ENCODE measurements around the gene LAMTOR4.
"Not testable (repeated sequence)": the region's sequence is repeated elsewhere in the genome, so short reads cannot be mapped to it uniquely, and the experiment has no call there.

The LAMTOR4 gene

DNA sequence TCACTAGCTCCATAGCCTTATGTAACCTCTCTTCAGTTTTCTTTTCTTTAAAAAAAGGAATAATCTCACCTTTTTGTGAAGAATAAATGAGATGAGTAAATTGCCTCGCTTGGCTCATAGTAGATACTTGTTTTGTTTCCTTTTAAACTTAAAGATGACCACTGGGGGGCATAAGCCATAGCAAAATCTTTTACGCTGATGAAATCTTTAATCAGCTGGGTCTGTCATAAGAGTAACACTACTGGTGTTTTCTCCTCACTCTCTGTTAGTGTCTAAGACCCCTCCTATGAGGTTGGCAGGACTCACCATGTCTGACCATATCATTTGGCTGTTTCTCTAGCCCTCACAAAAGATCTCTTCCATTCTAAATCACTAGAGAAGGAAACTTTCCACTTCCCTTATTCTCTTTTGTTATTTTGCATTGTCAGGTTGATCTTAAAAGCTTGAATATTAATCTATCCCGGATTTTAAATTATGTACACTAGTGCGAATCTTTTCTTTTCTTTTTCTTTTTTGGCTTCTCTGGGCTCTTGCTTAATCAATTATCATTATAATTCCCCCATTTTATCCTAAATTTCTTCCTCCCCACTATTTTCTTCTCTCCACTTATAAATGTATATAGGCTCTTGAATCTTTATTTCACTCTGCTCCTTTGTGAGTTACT is 41.5 kb downstream of the LAMTOR4 start:
- TF ChIP-seq, protein P1, sequence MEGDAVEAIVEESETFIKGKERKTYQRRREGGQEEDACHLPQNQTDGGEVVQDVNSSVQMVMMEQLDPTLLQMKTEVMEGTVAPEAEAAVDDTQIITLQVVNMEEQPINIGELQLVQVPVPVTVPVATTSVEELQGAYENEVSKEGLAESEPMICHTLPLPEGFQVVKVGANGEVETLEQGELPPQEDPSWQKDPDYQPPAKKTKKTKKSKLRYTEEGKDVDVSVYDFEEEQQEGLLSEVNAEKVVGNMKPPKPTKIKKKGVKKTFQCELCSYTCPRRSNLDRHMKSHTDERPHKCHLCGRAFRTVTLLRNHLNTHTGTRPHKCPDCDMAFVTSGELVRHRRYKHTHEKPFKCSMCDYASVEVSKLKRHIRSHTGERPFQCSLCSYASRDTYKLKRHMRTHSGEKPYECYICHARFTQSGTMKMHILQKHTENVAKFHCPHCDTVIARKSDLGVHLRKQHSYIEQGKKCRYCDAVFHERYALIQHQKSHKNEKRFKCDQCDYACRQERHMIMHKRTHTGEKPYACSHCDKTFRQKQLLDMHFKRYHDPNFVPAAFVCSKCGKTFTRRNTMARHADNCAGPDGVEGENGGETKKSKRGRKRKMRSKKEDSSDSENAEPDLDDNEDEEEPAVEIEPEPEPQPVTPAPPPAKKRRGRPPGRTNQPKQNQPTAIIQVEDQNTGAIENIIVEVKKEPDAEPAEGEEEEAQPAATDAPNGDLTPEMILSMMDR (IDR thresholded peaks at IDR 0.05) = peak in 1 of 2 experiments; percentile 22
- H3K27me3 ChIP-seq = no peaks in the 10 kb centered on the region
- H3K27ac ChIP-seq = no peak overlapping the region
- no peaks in the 10 kb centered on the region for H3K36me3 ChIP-seq
- no peak overlapping the region for H3K4me3 ChIP-seq
- intact Hi-C loops (cut with DNase I; ENCODE audit: low total_unique reads) = no loop called here
- H3K9me3 ChIP-seq = no peaks in the 10 kb centered on the region
- no peak for DNase-seq
- peaks cover 0 to 3% (median 0%) of the 10 kb centered on the region in 4 donors for H3K4me1 ChIP-seq

DNA sequence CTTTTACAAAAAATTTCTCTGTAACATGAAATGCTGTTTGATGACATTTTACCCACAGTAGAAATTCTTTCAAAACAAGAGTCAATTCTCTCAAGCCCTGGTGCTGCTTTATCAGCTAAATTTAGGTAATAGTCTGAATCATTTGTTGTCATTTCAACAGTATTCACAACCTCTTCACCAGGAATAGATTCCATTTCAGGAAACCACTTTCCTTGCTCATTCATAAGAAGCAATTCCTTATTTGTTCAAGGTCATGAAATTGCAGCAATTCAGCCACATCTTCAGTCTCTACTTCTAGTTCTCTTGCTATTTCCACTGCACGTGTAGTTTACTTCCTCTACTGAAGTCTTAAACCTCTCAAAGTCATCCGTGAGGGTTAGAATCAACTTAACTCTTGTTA is 43.1 kb downstream of the LAMTOR4 start:
- intact Hi-C loops (cut with DNase I; ENCODE audit: low total_unique reads) = no loop called here
- Histone ChIP-seq H3K9me3 (no peaks in the 10 kb centered on the region), H3K4me3 (no peak overlapping the region), H3K36me3 (no peaks in the 10 kb centered on the region), H3K27ac (no peak overlapping the region), H3K27me3 (no peaks in the 10 kb centered on the region), H3K4me1 (peaks cover 0 to 3% (median 0%) of the 10 kb centered on the region in 4 donors)
- TF ChIP-seq, protein P1 (IDR thresholded peaks at IDR 0.05) = no peak
- DNase-seq = no peak

DNA sequence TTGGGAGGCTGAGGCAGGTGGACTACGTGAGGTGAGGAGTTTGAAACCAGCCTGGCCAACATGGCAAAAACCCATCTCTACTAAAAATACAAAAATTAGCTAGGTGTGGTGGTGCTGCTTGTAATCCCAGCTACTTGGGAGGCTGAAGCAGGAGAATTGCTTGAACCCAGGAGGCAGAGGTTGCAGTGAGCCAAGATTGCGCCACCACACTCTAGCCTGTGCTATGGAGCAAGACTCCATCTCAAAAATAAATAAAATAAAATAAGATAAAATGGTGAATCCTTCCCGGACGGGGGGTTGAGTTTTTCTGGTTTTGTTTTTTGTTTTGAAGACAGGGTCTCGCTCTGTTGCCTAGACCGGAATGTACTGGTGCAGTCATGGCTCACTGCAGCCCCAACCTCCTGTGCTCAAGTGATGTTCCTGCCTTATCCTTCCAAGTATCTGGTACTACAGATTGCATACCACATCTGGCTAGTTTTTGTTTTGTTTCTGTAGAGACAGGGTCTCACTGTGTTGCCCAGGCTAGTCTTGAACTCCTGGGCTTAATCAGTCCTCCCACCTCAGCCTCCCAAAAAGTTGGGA is 43.7 kb downstream of the LAMTOR4 start:
- H3K4me1 ChIP-seq; H3K9me3 ChIP-seq; DNase-seq; intact Hi-C loops (cut with DNase I; ENCODE audit: low total_unique reads); H3K36me3 ChIP-seq; H3K27ac ChIP-seq; H3K27me3 ChIP-seq; H3K4me3 ChIP-seq: not testable (repeated sequence)

DNA sequence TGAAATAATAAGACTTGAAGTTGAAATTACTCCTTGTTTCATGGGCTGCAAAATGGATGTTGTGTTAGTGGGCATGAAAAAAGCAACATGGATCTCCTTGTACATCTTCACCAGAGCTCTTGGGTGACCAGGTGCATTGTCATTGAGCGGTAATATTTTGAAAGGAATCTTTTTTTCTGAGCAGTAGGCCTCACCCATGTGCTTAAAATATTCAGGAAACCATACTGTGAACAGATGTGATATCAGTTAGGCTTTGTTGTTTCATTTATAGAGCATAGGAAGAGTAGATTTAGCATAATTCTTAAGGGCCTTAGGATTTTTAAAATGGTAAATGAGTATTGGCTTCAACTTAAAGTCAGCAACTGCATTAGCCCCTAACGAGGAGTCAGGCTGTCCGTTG is 44.3 kb downstream of the LAMTOR4 start:
- intact Hi-C loops (cut with DNase I; ENCODE audit: low total_unique reads) = no loop called here
- Histone ChIP-seq H3K27ac (no peak overlapping the region), H3K4me1 (peaks cover 0 to 3% (median 0%) of the 10 kb centered on the region in 4 donors), H3K4me3 (no peak overlapping the region), H3K36me3 (no peaks in the 10 kb centered on the region), H3K9me3 (no peaks in the 10 kb centered on the region), H3K27me3 (no peaks in the 10 kb centered on the region)
- TF ChIP-seq, protein P1 (IDR thresholded peaks at IDR 0.05) = no peak
- DNase-seq = no peak

DNA sequence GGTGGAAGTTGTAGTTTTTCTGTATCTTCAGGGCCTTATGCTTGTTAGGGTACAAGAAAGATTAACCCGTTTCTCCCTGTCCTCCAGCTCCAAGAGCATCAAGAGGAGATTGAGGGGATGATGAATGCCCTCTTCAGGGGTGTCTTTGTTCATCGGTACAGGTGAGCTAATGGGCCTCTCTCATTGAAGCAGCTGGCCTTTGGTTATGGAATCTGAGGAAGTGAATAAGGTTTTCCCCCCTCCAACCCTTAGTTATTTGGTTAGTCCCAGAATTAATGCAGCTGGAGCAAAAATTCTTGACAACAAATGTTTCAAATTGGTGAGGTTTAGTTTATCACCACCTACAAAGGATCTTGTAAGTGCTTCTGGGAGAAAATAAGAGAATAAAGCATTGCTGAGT is 46.5 kb downstream of the LAMTOR4 start:
- Histone ChIP-seq H3K36me3 (no peaks in the 10 kb centered on the region), H3K27ac (no peak overlapping the region), H3K4me1 (peaks cover 0 to 3% (median 0%) of the 10 kb centered on the region in 4 donors), H3K27me3 (no peaks in the 10 kb centered on the region), H3K4me3 (no peak overlapping the region), H3K9me3 (no peaks in the 10 kb centered on the region)
- no peak for DNase-seq
- intact Hi-C loops (cut with DNase I; ENCODE audit: low total_unique reads) = no loop called here
- TF ChIP-seq, protein P1 (IDR thresholded peaks at IDR 0.05) = no peak

DNA sequence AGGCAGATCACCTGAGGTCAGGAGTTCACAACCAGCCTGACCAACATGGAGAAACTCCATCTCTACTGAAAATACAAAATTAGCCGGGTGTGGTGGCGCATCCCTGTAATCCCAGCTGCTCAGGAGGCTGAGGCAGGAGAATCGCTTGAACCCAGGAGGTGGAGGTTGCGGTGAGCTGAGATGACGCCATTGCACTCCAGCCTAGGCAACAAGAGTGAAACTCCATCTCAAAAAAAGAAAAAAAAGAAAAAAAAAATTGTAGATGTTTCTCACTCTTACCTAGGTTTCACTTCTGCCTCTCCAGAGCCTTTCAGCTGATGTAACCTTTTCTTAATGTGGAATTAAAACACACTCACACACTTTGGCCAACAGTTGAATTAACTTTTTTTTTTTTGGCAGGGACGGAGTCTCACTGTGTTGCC is 47.2 kb downstream of the LAMTOR4 start:
- H3K4me3 ChIP-seq; DNase-seq; H3K27ac ChIP-seq; intact Hi-C loops (cut with DNase I; ENCODE audit: low total_unique reads); H3K27me3 ChIP-seq; H3K4me1 ChIP-seq; H3K9me3 ChIP-seq; H3K36me3 ChIP-seq: not testable (repeated sequence)
